PC-9 (cell line): ENCODE results near the gene ING3. TPM values are rescaled to one million over a fixed set of nuclear protein-coding genes. Genes with fewer than 3 reads are reported as not detected.

ENCODE experiments used
- BruUV-seq: library from RNA; stranded (reverse); fragments of 400-500 nt; replicated peaks from 2 replicates; lab custom pipeline; 2021; lab: Mats Ljungman, UMichigan
- CTCF ChIA-PET: fragments of 300-600 bp; sonication (Branson Sonifier 250); formaldehyde crosslinking; loops from one replicate; lab custom pipeline; 2022; ENCODE audit warnings: antibody characterized with exemption; lab: Charles Lee
- POLR2A ChIA-PET: fragments of 300-600 bp; sonication (Branson Sonifier 250); formaldehyde crosslinking; loops from one replicate; lab custom pipeline; 2022; ENCODE audit warnings: antibody characterized with exemption; ENCODE audit not compliant: unreplicated experiment; lab: Charles Lee
- DNase-seq, 2 experiments: peaks; one replicate each; pipeline versions ENCODE4 v3.0.0 to v3.0.0-alpha.2; 2015 to 2022; ENCODE audit warnings: mixed read lengths in 1 of 2
- H2AFZ ChIP-seq: fragments of 200-600 bp; sonication (generic); 2 replicates; pipeline ENCODE4 v1.8.1; 2017; ENCODE audit warnings: antibody characterized with exemption
- H3F3A ChIP-seq: fragments of 200-600 bp; sonication (generic); 2 replicates; pipeline ENCODE4 v1.8.1; 2017; ENCODE audit warnings: antibody characterized with exemption, mild to moderate bottlenecking, low read depth; ENCODE audit not compliant: insufficient read depth
- H3K27ac ChIP-seq: fragments of 200-600 bp; sonication (generic); 2 replicates; pipeline ENCODE4 v1.6.1; 2016; ENCODE audit warnings: mixed run types
- H3K27me3 ChIP-seq: fragments of 200-600 bp; sonication (generic); 2 replicates; pipeline ENCODE4 v1.6.1; 2016; ENCODE audit warnings: low read depth, mixed run types; ENCODE audit not compliant: insufficient read depth
- H3K36me3 ChIP-seq: fragments of 200-600 bp; sonication (generic); 2 replicates; pipeline ENCODE4 v1.6.1; 2016; ENCODE audit warnings: low read depth, mixed run types
- H3K4me1 ChIP-seq: fragments of 200-600 bp; sonication (generic); replicated peaks from 2 replicates; pipeline ENCODE4 v1.6.1; 2016; ENCODE audit warnings: mixed run types; ENCODE audit not compliant: insufficient read depth
- H3K4me2 ChIP-seq: fragments of 200-600 bp; sonication (generic); 2 replicates; pipeline ENCODE4 v1.6.1; 2017; ENCODE audit warnings: mixed run types
- H3K4me3 ChIP-seq: fragments of 200-600 bp; sonication (generic); 2 replicates; pipeline ENCODE4 v1.6.1; 2016; ENCODE audit warnings: mixed run types
- H3K79me2 ChIP-seq: fragments of 200-600 bp; sonication (generic); 2 replicates; pipeline ENCODE4 v1.6.1; 2017; ENCODE audit warnings: low read depth, mixed run types
- H3K9me2 ChIP-seq: fragments of 200-600 bp; sonication (generic); 2 replicates; pipeline ENCODE4 v1.8.1; 2017; ENCODE audit warnings: mild to moderate bottlenecking; ENCODE audit not compliant: insufficient read depth
- H3K9me3 ChIP-seq: fragments of 200-600 bp; sonication (generic); 2 replicates; pipeline ENCODE4 v1.8.1; 2016; ENCODE audit warnings: low read depth; ENCODE audit not compliant: insufficient read depth
- H4K20me1 ChIP-seq: fragments of 200-600 bp; sonication (generic); 2 replicates; pipeline ENCODE4 v1.8.1; 2017; ENCODE audit not compliant: insufficient read depth
- EZH2 ChIP-seq: fragments of 200-600 bp; sonication (generic); IDR thresholded peaks from 2 replicates; pipeline ENCODE4 v1.8.0; 2017; ENCODE audit warnings: antibody characterized with exemption, low read depth
- intact Hi-C: fragments of 100-400 bp; cut with micrococcal nuclease; formaldehyde crosslinking; loops from one replicate; pipeline ENCODE4 v1.10.0; 2022; ENCODE audit not compliant: unreplicated experiment
- total RNA-seq: library from RNA; stranded (reverse); gene quantifications from 2 replicates; pipeline ENCODE4 v1.2.3, GENCODE V29; 2021
- TF ChIP-seq, protein P1 (sequence below): fragments of 200-600 bp; sonication (generic); conservative IDR thresholded peaks from 2 replicates; pipeline ENCODE4 v1.6.1; 2017; ENCODE audit warnings: mixed run types, antibody characterized with exemption, mild to moderate bottlenecking, moderate library complexity

Gene ING3
- total RNA-seq, 1 experiment from 2014 or later: 16.4 TPM

DNA sequence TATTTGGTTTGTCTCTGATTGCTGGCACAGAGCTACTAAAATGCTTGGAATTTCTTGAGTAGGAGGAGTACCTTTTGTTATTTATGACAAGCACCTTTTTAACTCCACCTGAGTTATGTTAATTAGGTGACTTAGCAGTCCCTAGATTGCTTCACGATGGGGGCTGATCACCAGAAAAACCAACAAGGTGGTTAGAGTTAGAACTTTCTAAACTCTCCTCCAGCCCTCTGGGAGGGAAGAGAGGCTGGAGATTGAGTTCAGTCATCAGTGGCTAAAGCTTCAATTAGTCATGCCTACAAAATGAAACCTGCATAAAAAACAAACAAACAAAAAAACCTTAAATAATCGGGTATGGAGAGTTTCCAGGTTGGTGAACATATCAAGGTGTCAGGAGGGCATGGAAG is 23.6 kb upstream of the ING3 start:
- TF ChIP-seq, protein P1, sequence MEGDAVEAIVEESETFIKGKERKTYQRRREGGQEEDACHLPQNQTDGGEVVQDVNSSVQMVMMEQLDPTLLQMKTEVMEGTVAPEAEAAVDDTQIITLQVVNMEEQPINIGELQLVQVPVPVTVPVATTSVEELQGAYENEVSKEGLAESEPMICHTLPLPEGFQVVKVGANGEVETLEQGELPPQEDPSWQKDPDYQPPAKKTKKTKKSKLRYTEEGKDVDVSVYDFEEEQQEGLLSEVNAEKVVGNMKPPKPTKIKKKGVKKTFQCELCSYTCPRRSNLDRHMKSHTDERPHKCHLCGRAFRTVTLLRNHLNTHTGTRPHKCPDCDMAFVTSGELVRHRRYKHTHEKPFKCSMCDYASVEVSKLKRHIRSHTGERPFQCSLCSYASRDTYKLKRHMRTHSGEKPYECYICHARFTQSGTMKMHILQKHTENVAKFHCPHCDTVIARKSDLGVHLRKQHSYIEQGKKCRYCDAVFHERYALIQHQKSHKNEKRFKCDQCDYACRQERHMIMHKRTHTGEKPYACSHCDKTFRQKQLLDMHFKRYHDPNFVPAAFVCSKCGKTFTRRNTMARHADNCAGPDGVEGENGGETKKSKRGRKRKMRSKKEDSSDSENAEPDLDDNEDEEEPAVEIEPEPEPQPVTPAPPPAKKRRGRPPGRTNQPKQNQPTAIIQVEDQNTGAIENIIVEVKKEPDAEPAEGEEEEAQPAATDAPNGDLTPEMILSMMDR: no peak
- no peak for TF ChIP-seq EZH2
- intact Hi-C loops: no loop called here
- Histone ChIP-seq H3K79me2 (no peaks in the 10 kb centered on the region), H3K4me1 (peaks cover 18% of the 10 kb centered on the region), H4K20me1 (no peaks in the 10 kb centered on the region), H3K27me3 (no peaks in the 10 kb centered on the region), H3K9me2 (no peaks in the 10 kb centered on the region; the same call in 1 of the 2 replicates), H3K9me3 (peaks cover 5% of the 10 kb centered on the region; the same call in 1 of the 2 replicates), H3K36me3 (no peaks in the 10 kb centered on the region), H3K27ac (no peak overlapping the region), H3F3A (no peaks in the 10 kb centered on the region), H3K4me3 (no peak overlapping the region), H2AFZ (peak overlapping the region; percentile 74), H3K4me2 (peak overlapping the region; percentile 50)
- POLR2A ChIA-PET: interaction anchor here (0.6 kb wide), 1 partner anchor 51 kb away, joined by 7 read pairs; no protein-coding TSS in a partner anchor
- CTCF ChIA-PET: no interaction called here
- DNase-seq: peak in 1 of 2 experiments; percentile 58
- BruUV-seq: no TSS peak

DNA sequence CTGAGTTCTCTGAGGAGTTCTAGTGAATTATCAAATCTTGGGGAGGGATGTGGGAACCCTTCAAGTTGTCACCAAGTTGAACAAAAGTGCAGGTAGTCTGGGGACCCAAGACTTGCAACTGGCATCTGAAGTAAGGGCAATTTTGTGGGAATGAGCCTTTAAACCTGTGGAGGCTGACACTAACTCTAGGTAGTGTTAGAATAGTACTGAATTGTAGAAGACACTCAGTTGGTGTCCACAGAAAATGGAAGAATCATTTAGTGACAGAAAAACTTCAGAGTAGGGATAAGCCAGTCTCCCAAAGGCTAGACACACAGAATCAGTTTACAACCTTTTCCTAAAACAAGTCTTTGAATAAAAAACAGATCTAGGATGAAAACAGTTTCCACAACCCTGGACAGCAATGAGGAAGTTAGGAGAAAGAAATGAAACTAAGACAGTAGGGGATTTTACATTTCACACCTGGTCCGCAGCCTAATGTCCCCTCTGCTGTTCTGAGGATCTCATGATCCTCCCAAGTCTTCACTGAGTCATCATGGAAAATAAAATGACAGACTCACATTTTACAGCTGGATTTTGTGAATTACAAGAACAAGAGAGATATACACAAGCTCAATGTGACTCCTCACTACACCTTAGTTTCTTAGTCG is 23.0 kb upstream of the ING3 start:
- peak overlapping the region; percentile 50 for H3K4me2 ChIP-seq
- no peaks in the 10 kb centered on the region; the same call in 1 of the 2 replicates for H3K9me2 ChIP-seq
- no peaks in the 10 kb centered on the region for H3K79me2 ChIP-seq
- DNase-seq: no peak
- H3K4me1 ChIP-seq: peaks cover 18% of the 10 kb centered on the region
- no peaks in the 10 kb centered on the region for H3F3A ChIP-seq
- no peaks in the 10 kb centered on the region for H4K20me1 ChIP-seq
- intact Hi-C loops: no loop called here
- TF ChIP-seq, protein P1: no peak
- no peak for TF ChIP-seq EZH2
- POLR2A ChIA-PET: no interaction called here
- H2AFZ ChIP-seq: peak overlapping the region; percentile 74
- H3K36me3 ChIP-seq: no peaks in the 10 kb centered on the region
- no peak overlapping the region for H3K27ac ChIP-seq
- CTCF ChIA-PET: no interaction called here
- H3K9me3 ChIP-seq: peaks cover 5% of the 10 kb centered on the region; the same call in 1 of the 2 replicates
- H3K27me3 ChIP-seq: no peaks in the 10 kb centered on the region
- H3K4me3 ChIP-seq: no peak overlapping the region
- no TSS peak for BruUV-seq

DNA sequence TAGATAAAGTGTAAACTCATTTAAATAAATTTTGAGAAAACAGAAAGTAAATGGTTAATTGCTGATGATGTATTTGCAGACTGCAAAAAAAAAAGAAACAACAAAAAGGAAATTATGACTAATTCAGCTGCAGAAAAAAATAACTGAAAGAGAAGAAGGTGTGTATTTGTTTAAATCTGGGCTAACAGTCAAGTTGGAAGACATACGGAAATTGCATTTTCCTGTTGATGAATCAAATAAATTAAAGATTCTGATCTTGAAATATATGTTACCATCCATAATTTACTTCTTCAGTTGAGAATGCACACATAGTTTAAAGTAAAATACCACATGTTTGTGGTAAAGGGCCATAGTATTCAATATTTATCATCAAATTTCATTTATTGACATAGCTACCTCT is 19.3 kb upstream of the ING3 start:
- Histone ChIP-seq H3K9me3 (peaks cover 5% of the 10 kb centered on the region; the same call in 1 of the 2 replicates), H3F3A (no peaks in the 10 kb centered on the region), H4K20me1 (no peaks in the 10 kb centered on the region), H3K4me3 (no peak overlapping the region), H3K4me2 (no peak overlapping the region), H3K36me3 (no peaks in the 10 kb centered on the region), H3K79me2 (no peaks in the 10 kb centered on the region), H2AFZ (no peak overlapping the region), H3K27me3 (no peaks in the 10 kb centered on the region), H3K4me1 (peaks cover 18% of the 10 kb centered on the region), H3K9me2 (no peaks in the 10 kb centered on the region; the same call in 1 of the 2 replicates), H3K27ac (no peak overlapping the region)
- no peak for TF ChIP-seq EZH2
- TF ChIP-seq, protein P1: no peak
- POLR2A ChIA-PET: no interaction called here
- intact Hi-C loops: no loop called here
- BruUV-seq: no TSS peak
- CTCF ChIA-PET: no interaction called here
- DNase-seq: no peak
